Endothelial cell (in vitro differentiated cells): Measurements from ENCODE around the gene PTPRK. TPM values are rescaled to one million over a fixed set of nuclear protein-coding genes. Genes with fewer than 3 reads are reported as not detected.

Experiments used
- DNase-seq: peaks from one replicate; pipeline ENCODE4 v3.0.0; 2021; ENCODE audit warnings: low spot score
- H3K27ac Mint-ChIP-seq: one replicate; pipeline ENCODE4 v1.8.0; 2021; ENCODE audit warnings: mixed read lengths, inconsistent platforms; ENCODE audit not compliant: unreplicated experiment
- H3K27me3 Mint-ChIP-seq: one replicate; pipeline ENCODE4 v1.8.0; 2021; ENCODE audit warnings: mild to moderate bottlenecking, moderate library complexity, mixed read lengths, inconsistent platforms; ENCODE audit not compliant: unreplicated experiment
- H3K36me3 Mint-ChIP-seq: one replicate; pipeline ENCODE4 v1.8.0; 2021; ENCODE audit warnings: mild to moderate bottlenecking, low read depth, mixed read lengths, inconsistent platforms; ENCODE audit not compliant: unreplicated experiment
- H3K4me1 Mint-ChIP-seq: one replicate; pipeline ENCODE4 v1.8.0; 2021; ENCODE audit warnings: mild to moderate bottlenecking, mixed read lengths, inconsistent platforms; ENCODE audit not compliant: unreplicated experiment
- H3K4me3 Mint-ChIP-seq: one replicate; pipeline ENCODE4 v1.8.0; 2021; ENCODE audit warnings: mild to moderate bottlenecking, mixed read lengths, inconsistent platforms; ENCODE audit not compliant: unreplicated experiment
- H3K9me3 Mint-ChIP-seq: one replicate; pipeline ENCODE4 v1.8.0; 2021; ENCODE audit warnings: mixed read lengths, inconsistent platforms; ENCODE audit not compliant: unreplicated experiment
- total RNA-seq: library from RNA; stranded (reverse); fragmentation: NEBNext Ultra II Directional; extraction: Animal tissue kit (Norgen Biotek cat#: 25700); gene quantifications from one replicate; pipeline ENCODE4 v1.2.1, GENCODE V29; 2021; ENCODE audit not compliant: unreplicated experiment
- TF ChIP-seq, protein P1 (sequence below): fragments of 200-600 bp; sonication (generic); IDR thresholded peaks from one replicate; pipeline ENCODE4 v1.5.0; 2021; ENCODE audit warnings: antibody characterized with exemption; ENCODE audit not compliant: unreplicated experiment

Gene PTPRK
- total RNA-seq, 1 donor from 2014 or later = 47.3 TPM

DNA sequence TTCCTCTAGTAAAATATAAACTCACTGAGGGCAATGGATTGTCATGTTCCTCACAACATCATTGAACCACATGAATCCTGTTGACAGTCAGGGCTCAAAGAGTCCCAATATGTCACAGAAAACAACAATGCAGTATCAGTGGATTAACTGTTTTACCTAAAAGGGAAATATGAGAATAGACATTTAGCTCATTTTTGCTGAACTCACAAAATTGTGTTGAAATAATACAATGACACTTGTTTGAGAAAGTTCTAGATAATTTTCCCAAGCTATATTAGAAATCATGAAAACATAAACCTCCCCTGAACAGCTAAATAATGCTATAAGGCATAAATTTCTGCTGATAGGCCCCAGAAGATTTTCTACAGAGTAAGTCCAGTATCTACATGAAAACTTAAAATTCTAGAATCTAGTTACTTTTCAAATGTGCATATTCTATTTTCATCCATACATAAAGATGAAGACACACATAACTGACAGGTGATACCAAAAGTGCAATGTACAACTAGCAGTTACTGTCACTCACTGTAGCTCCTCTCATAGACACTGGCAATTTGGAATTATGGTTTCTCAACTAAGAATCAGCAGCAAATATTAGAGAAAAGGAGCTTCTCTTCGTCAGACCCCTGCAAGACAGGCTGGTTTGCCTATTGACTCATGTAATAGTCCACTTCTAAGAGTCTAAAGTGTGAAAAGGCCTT, 269.9 kb downstream of the PTPRK start:
- Mint-ChIP-seq H3K4me1 (no peaks in the 10 kb centered on the region), H3K9me3 (no peaks in the 10 kb centered on the region), H3K36me3 (no peaks in the 10 kb centered on the region), H3K4me3 (no peak overlapping the region), H3K27ac (no peak overlapping the region), H3K27me3 (no peaks in the 10 kb centered on the region)
- no peak for DNase-seq
- TF ChIP-seq, protein P1, sequence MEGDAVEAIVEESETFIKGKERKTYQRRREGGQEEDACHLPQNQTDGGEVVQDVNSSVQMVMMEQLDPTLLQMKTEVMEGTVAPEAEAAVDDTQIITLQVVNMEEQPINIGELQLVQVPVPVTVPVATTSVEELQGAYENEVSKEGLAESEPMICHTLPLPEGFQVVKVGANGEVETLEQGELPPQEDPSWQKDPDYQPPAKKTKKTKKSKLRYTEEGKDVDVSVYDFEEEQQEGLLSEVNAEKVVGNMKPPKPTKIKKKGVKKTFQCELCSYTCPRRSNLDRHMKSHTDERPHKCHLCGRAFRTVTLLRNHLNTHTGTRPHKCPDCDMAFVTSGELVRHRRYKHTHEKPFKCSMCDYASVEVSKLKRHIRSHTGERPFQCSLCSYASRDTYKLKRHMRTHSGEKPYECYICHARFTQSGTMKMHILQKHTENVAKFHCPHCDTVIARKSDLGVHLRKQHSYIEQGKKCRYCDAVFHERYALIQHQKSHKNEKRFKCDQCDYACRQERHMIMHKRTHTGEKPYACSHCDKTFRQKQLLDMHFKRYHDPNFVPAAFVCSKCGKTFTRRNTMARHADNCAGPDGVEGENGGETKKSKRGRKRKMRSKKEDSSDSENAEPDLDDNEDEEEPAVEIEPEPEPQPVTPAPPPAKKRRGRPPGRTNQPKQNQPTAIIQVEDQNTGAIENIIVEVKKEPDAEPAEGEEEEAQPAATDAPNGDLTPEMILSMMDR = no peak

DNA sequence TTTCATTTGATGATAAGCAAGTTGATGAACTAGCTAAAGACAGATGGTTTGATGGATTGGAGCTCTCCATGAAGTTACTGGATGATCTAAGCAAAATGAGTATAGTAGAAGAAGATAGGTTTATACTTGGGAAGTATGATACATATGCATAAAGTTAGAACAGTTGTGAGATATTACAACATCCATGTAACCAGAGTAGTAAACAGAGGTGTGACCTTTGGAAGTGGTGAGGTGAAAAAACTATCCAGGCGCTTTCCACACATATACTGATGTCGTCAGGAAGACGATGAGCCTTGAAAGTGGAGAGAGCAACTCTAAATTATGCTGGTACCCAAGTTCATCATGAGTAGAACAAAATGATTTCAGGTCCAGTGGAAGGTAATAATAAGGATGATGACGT, 271.0 kb downstream of the PTPRK start:
- Mint-ChIP-seq H3K4me3 (no peak overlapping the region), H3K27me3 (no peaks in the 10 kb centered on the region), H3K9me3 (no peaks in the 10 kb centered on the region), H3K27ac (no peak overlapping the region), H3K4me1 (no peaks in the 10 kb centered on the region), H3K36me3 (no peaks in the 10 kb centered on the region)
- DNase-seq = no peak
- TF ChIP-seq, protein P1 = no peak

DNA sequence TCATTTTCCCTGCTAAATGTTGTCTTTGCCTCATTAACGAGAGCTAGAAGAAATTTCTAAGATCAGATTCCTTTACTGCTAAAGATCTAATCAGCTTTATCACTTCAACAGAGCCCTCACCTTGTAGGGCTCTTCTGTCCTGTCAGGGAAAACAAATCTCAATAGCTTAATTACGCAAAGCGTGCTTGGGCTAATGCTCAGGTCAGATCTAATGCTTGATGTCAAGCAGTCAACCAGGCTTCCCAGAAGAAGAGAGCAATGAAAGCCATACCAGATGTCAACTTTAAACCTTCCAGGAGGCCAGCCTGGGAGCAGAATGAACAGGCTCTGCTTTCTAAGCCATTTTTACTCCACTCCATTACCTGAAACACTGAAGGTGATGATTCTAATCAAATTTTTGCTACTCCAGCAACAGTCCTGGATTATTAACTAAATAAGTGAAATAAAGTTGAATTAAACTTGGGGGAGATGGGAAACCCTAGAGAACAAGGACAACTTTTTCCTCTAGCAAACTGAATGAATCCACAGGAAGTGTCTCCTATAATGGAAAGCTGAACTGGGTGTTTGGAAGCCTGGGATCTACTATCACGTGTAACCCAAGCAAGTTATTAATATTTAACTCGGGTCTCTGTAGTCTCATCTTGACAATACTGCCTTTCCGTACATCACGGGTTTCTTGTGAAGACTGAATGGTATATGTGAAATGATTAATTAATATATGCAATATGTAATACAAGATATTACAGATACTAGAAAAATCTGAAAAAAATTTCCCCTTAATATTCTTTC, 273.7 kb downstream of the PTPRK start:
- Mint-ChIP-seq H3K27ac (no peak overlapping the region), H3K4me3 (no peak overlapping the region), H3K36me3 (no peaks in the 10 kb centered on the region), H3K9me3 (no peaks in the 10 kb centered on the region), H3K27me3 (no peaks in the 10 kb centered on the region), H3K4me1 (no peaks in the 10 kb centered on the region)
- DNase-seq = no peak
- TF ChIP-seq, protein P1 = no peak

DNA sequence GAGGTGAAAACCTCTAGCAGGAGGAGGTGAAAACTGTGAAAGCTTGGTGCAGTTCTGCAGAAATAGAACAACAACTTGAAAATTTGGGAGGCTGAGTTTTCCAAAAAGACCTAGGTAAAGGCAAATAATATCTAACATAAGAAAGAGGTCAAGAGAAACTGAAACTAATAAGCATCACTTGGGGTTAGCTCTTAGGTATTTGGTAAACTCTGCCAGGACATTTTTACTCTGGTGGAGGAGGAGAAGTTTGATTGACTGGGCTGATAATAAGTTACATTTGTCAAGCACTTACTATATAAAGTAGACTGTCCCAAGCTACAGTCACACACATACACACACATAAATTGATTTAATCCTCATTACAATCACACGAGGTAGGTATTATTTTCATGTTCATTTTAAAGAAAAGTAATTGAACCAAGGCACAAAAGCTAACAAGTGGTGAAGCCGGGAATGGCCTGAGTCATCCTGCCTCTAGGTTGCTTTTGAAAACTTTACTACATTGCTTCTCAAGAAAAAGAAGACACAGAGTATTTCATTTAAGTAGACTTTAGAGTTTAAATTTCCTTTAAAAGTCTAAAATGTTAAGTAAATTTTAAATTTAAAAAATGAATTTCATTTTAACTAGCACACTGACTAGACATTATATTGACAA, 275.5 kb downstream of the PTPRK start:
- no peaks in the 10 kb centered on the region for H3K27me3 Mint-ChIP-seq
- no peaks in the 10 kb centered on the region for H3K36me3 Mint-ChIP-seq
- DNase-seq = no peak
- H3K4me1 Mint-ChIP-seq = no peaks in the 10 kb centered on the region
- H3K4me3 Mint-ChIP-seq = no peak overlapping the region
- no peaks in the 10 kb centered on the region for H3K9me3 Mint-ChIP-seq
- no peak overlapping the region for H3K27ac Mint-ChIP-seq
- TF ChIP-seq, protein P1 = no peak
